Measurements from ENCODE around the gene GALNT2.

DNA sequence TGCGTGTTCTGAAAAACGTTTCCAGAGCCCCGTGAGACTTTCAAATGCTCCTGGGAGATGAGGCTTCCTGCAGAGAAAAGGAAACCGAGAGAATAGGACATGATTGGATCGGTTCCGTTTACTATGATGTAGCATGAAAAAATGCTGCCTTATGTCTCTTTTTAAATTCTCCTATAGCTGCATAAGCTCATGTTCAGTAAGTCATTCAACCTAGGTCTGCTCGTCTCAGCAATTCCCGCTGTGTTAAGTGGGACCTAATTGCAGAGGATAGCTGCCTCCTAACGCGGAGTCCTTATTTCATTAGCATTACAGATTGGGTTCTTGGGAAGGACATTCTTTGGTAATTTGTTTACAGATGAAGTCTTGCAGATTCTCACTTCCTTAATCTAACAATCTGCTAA is 165.3 kb downstream of the GALNT2 start:
- TF ChIP-seq SUZ12 (IDR thresholded peaks at IDR 0.05; ENCODE audit: extremely low read depth, insufficient read depth, insufficient read length) (no peak), YY1 (IDR thresholded peaks at IDR 0.05; ENCODE audit: insufficient read depth, insufficient read length) (no peak), ZNF274 (IDR thresholded peaks at IDR 0.05; ENCODE audit: low read depth, low read length) (no peak)
